C4-2B (cell line): ENCODE measurements around the gene SLC35A4.

Experiments
- ZFX ChIP-seq: fragments of 450-650 bp; IDR thresholded peaks from 2 replicates; pipeline ENCODE4 v1.6.1; 2017
- TF ChIP-seq, protein P1 (sequence below): fragments of 450-650 bp; conservative IDR thresholded peaks from 2 replicates; pipeline ENCODE4 v1.5.1; 2017; ENCODE audit warnings: mild to moderate bottlenecking

- TF ChIP-seq, protein P1, sequence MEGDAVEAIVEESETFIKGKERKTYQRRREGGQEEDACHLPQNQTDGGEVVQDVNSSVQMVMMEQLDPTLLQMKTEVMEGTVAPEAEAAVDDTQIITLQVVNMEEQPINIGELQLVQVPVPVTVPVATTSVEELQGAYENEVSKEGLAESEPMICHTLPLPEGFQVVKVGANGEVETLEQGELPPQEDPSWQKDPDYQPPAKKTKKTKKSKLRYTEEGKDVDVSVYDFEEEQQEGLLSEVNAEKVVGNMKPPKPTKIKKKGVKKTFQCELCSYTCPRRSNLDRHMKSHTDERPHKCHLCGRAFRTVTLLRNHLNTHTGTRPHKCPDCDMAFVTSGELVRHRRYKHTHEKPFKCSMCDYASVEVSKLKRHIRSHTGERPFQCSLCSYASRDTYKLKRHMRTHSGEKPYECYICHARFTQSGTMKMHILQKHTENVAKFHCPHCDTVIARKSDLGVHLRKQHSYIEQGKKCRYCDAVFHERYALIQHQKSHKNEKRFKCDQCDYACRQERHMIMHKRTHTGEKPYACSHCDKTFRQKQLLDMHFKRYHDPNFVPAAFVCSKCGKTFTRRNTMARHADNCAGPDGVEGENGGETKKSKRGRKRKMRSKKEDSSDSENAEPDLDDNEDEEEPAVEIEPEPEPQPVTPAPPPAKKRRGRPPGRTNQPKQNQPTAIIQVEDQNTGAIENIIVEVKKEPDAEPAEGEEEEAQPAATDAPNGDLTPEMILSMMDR: no peak
- TF ChIP-seq ZFX: no peak
Measured at GRCh38 chr5:140561753-140562523, 2.7 kb upstream of the SLC35A4 start.
